ENCODE data around the gene TGM3. TPM values are rescaled to one million over a fixed set of nuclear protein-coding genes. Genes with fewer than 3 reads are reported as not detected.

TGM3 gene
- total RNA-seq, 1 experiment from 2014 or later: not detected

GRCh38 chr20:2381303-2381702 lies 85.5 kb downstream of the TGM3 start:
- DNase-seq (ENCODE audit: low read depth, low spot score) (no peak), ATAC-seq (no peak)
- Histone ChIP-seq H3K9me3 (ENCODE audit: control insufficient read depth in 1 of 2, insufficient read depth in 1 of 2, low read depth in 1 of 2, low read length in 2 of 2) (no peaks in the 10 kb centered on the region), H3K79me2 (ENCODE audit: insufficient read depth, low read length) (no peaks in the 10 kb centered on the region), H3K9ac (ENCODE audit: low read length) (no peak overlapping the region), H3K36me3 (ENCODE audit: control insufficient read depth in 1 of 2, insufficient read depth in 2 of 2, low read length in 2 of 2) (no peaks in the 10 kb centered on the region), H3K4me3 (replicated peaks in 1 of 2; ENCODE audit: low read depth in 1 of 2, low read length in 2 of 2) (no peak overlapping the region), H2AFZ (ENCODE audit: low read depth, low read length, poor library complexity, severe bottlenecking) (no peak overlapping the region), H4K20me1 (ENCODE audit: insufficient read depth) (no peaks in the 10 kb centered on the region; the same call in 1 of the 2 replicates), H3K27me3 (ENCODE audit: insufficient read depth, low read length) (no peaks in the 10 kb centered on the region), H3K9me2 (ENCODE audit: insufficient read depth) (no peaks in the 10 kb centered on the region), H3K27ac (ENCODE audit: low read depth, low read length) (no peak overlapping the region), H3K4me1 (ENCODE audit: control insufficient read depth in 1 of 2, insufficient read depth in 2 of 2, low read length in 2 of 2) (no peaks in the 10 kb centered on the region), H3K4me2 (ENCODE audit: low read length) (no peak overlapping the region)
- no TSS peak for BruUV-seq (replicated peaks)
- ChIA-PET POLR2A (interaction anchor here (1.8 kb wide), 1 partner anchor 8 kb away, joined by 4 read pairs; no protein-coding TSS in a partner anchor), RAD21 (ENCODE audit: low non-redundant PET in 1 of 2, low total read pairs in 2 of 2, uncharacterized antibody in 2 of 2, unreplicated experiment in 2 of 2) (no interaction called here), CTCF (no interaction called here)
- TF ChIP-seq EZH2 (IDR thresholded peaks at IDR 0.05) (no peak), SRF (IDR thresholded peaks at IDR 0.05; ENCODE audit: low read depth) (no peak), REST (IDR thresholded peaks at IDR 0.05; ENCODE audit: low read depth) (no peak), YY1 (IDR thresholded peaks at IDR 0.05; ENCODE audit: extremely low read depth, insufficient replicate concordance, low read depth, low read length) (no peak), MAX (IDR thresholded peaks at IDR 0.05) (no peak), TCF7L2 (IDR thresholded peaks at IDR 0.05; ENCODE audit: borderline replicate concordance, extremely low read depth, insufficient read depth, insufficient read length) (no peak), CEBPB (IDR thresholded peaks at IDR 0.05; ENCODE audit: low read depth) (no peak), FOSL1 (IDR thresholded peaks at IDR 0.05; ENCODE audit: low read depth) (no peak), POLR2AphosphoS5 (IDR thresholded peaks at IDR 0.05; ENCODE audit: low read depth, low read length) (no peak), CBX3 (IDR thresholded peaks at IDR 0.05; ENCODE audit: low read depth) (no peak), EGR1 (IDR thresholded peaks at IDR 0.05; ENCODE audit: low read depth) (no peak), POLR2A (IDR thresholded peaks at IDR 0.05; ENCODE audit: borderline replicate concordance, extremely low read depth, insufficient read depth, insufficient read length) (no peak), ZBTB33 (IDR thresholded peaks at IDR 0.05; ENCODE audit: extremely low read depth, insufficient replicate concordance, low read length) (no peak), ATF3 (IDR thresholded peaks at IDR 0.05) (no peak), EZH2phosphoT487 (IDR thresholded peaks at IDR 0.05; ENCODE audit: borderline replicate concordance) (no peak), ELF1 (IDR thresholded peaks at IDR 0.05; ENCODE audit: borderline replicate concordance, low read depth) (no peak), SP1 (IDR thresholded peaks at IDR 0.05; ENCODE audit: low read depth) (no peak), SIN3A (IDR thresholded peaks at IDR 0.05; ENCODE audit: low read depth) (no peak)
- intact Hi-C loops (cut with micrococcal nuclease): no loop called here

Data from HCT116 (cell line).